ENCODE measurements around the gene CDX2.

DNA sequence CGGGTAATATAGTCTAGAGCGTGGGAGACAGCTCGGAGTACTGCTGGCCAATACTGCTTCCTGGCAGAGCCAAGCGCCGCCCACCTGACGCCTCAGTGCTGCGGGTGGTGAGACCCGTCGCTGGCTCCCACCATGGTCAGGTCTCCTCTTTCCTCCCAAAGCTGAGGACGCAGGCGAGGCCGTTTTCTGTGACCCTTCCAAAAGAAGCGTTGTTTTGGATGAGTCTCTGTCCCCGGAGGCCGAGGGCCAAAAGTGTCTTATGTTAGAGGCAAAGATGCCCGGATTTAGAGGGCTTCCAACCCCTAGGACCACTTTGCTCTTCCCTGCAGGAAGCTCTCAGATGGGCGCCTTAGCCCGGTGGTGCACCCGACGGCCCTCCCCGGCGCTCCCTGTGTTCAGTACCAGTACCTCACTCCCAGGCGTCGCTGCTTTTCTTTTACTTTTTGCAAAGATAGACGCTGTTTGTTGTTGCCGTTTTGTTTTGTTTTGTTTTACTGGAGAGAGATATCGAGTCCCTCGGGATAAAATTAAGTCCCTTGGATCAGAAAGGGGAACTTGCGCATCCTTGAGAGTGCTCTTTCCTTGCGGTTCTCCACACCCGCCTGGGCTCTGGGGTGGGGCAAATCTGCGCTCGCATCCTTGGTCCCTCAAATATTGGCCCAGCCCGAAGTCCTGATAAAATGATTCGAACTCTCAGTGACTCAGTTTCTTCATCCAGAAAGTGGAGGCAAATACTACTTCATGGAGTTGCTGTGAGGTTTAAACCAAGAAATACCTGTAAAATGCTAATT lies 42.3 kb downstream of the CDX2 start:
- TF ChIP-seq, protein P1, sequence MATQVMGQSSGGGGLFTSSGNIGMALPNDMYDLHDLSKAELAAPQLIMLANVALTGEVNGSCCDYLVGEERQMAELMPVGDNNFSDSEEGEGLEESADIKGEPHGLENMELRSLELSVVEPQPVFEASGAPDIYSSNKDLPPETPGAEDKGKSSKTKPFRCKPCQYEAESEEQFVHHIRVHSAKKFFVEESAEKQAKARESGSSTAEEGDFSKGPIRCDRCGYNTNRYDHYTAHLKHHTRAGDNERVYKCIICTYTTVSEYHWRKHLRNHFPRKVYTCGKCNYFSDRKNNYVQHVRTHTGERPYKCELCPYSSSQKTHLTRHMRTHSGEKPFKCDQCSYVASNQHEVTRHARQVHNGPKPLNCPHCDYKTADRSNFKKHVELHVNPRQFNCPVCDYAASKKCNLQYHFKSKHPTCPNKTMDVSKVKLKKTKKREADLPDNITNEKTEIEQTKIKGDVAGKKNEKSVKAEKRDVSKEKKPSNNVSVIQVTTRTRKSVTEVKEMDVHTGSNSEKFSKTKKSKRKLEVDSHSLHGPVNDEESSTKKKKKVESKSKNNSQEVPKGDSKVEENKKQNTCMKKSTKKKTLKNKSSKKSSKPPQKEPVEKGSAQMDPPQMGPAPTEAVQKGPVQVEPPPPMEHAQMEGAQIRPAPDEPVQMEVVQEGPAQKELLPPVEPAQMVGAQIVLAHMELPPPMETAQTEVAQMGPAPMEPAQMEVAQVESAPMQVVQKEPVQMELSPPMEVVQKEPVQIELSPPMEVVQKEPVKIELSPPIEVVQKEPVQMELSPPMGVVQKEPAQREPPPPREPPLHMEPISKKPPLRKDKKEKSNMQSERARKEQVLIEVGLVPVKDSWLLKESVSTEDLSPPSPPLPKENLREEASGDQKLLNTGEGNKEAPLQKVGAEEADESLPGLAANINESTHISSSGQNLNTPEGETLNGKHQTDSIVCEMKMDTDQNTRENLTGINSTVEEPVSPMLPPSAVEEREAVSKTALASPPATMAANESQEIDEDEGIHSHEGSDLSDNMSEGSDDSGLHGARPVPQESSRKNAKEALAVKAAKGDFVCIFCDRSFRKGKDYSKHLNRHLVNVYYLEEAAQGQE (IDR thresholded peaks at IDR 0.05; ENCODE audit: insufficient read depth in 1 of 2, low read depth in 2 of 2, low read length in 2 of 2) = no peak
- TF ChIP-seq POLR2AphosphoS5 (IDR thresholded peaks at IDR 0.05; ENCODE audit: low read depth, low read length) (no peak), TAF1 (IDR thresholded peaks at IDR 0.05; ENCODE audit: borderline replicate concordance, insufficient read depth, low read length) (no peak)

All from PFSK-1 (cell line).